GM19395 (cell line): ENCODE results near the gene AADAT.
"Not testable (repeated sequence)": the region's sequence is repeated elsewhere in the genome, so short reads cannot be mapped to it uniquely, and the experiment has no call there.

Experiments
- ATAC-seq: cut with Tn5 transposase; IDR thresholded peaks from one replicate; pipeline ENCODE4 v1.9.1; 2021; ENCODE audit warnings: mild to moderate bottlenecking, moderate library complexity; ENCODE audit not compliant: unreplicated experiment

Gene AADAT

DNA sequence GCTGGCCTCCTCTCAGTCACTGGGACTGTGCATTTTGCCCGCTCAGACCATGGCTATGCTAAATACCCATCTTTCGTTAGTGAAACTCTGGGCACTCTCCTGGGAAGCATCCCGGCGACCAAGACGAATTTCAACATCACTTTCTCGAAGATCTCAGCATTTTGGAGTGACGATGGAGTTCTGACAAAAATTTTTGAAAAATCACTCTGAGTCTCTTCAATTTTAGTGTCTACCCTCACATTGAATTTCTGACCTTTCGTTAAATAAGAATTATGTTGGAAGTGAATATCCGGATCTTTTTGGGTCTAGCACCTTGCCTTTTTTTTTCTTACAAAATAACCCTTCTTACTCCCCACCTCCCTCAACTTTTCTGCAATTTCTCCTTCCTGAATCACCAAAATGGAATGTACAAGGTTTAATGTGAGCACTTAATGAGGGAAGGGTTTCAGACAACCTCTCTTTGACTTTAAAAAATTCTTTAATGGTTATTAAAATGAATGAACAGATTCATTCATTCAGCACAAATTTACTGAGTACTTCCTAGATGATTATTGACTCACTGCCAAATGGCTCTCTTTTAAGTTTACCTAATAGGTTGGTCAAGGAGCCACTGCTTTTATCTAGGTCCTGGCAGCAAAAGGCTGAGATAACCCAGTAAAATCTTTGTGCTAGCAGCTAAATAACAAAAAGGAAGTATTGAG lies 746 bp upstream of the AADAT start:
- ATAC-seq, result no peak

DNA sequence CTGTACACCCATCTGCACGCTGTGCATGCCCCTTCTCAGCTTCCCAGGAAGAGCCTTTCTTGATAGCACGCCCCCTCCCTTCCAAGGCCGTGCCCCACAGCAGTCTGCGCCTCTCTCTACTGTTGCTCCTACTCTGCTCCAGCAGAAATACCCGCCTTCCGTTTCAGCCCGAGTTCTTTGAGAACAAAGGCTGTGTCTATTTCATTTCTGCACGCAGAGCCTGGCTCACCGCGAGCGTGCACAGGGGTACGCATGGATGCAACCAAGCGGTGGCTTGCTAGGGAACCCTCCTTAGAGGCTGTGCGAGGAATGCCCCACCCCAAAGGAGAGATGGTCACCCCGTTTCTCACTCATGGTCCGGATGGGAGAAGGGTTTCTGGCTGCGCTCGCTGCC lies 485 bp downstream of the AADAT start:
- ATAC-seq, result peak; percentile 28

DNA sequence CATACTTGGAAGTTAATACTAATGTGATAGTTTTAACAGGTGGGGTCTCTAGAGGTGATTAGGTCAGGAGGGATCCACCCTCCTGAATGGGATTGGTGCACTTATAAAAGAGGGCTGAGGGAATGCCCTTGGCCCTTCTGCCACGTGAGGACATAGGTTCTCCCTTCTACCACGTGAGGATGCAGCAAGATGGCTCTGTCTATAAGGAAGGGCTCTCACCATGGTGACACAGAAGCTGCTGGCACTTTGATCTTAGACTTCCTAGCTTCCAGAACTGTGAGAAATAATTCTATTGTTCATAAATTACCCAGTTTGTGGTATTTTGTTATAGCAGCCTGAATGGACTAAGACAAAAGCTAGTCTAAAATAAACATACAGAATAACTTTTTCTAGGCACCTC lies 1.0 kb downstream of the AADAT start:
- no peak for ATAC-seq

DNA sequence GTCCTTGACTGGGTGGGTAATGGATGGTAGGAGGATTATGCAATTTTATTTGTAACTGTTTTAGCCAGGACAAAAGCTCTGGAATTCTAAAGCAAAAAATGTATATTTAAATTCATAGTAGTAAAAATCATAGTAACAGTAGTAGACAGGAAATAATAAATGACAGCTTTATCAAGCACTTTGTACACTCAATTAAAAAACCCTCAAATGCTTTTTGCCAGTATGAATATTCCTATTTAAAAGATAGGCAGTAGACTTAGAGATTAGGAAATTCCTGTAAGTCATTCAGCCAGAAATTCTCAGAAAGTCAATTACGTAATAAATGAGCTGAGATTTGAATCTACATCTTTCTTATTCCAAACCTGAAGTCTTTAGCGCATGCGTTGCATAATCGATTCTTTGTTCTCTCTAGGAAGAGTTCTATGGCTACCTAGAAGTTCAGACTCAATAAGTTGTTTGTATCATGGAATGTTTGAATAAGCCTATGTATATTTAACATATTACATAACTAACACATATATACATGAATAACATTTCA lies 2.5 kb downstream of the AADAT start:
- ATAC-seq, result no peak

DNA sequence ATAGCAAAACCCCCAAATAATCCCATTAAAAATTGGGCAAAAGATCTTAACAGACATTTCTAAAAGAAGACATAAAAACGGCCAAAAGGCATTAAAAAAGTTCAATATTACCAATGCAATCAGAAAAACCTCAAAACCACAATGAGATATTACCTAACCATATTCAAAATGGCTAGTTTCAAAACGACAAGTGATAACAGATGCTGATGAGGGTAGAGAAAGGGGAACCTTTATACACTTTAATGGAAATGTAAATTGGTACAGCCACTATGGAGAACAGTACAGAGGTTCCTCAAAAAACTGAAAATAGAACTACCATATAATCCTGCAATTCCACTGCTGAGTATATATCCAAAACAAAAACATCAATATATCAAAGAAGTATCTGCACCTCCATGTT lies 6.2 kb downstream of the AADAT start:
- ATAC-seq, result no peak

DNA sequence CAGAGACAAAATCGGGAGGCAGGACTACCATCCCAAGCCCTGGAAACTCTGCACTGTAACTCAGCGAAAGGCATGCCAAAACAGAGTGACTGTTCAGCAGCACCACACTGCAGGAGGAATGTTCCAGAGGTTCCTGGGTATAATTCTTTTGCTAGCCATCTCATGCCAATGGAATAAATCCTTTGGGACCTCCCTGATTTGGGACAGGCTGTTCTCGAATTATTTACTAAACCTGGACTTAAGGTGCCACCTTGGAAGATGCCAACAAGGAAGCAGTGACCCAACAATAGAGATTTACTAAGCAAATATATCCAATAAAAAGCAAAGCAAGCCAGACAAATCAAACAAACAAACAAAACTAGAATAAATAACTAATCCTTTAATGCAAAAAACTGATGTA lies 9.3 kb downstream of the AADAT start:
- ATAC-seq, result no peak

DNA sequence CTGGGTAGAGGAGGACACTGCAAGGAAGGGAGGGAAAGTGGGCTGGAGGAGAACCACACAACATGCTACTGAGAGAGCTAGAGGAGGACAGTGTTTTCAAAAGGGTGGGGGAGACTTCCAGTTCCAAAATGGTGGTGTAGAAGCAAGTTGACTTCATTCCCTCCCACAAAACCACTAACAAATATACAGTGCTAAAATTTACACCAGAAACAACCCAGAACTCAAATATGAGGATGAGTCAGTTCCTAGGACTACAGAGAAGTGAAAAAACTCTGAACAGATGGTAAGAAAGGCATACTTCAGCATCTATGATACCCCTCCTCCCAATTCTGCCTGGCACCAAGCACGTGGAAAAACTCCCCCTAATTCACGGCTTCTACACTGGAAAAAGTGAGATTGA lies 9.8 kb downstream of the AADAT start:
- ATAC-seq, result no peak

DNA sequence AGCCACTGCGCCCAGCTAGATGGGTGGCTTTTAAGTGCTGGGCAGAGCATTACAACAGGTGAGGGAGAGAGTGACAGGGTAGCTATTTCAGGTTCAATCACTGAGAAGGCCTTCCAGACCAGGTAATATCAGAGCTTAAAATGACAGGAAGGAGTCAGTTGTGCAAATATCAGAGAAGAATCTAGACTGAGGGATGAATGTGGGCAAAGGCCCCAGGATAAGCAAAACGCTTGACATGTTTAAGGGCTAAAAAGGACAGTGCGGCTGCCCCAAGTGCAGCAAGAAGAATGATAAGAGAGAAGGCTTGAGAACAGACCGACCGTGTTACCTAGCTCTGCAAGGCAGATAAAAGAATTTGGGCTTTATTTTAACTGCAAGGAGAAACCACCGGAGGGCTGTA lies 18.6 kb downstream of the AADAT start:
- no peak for ATAC-seq

DNA sequence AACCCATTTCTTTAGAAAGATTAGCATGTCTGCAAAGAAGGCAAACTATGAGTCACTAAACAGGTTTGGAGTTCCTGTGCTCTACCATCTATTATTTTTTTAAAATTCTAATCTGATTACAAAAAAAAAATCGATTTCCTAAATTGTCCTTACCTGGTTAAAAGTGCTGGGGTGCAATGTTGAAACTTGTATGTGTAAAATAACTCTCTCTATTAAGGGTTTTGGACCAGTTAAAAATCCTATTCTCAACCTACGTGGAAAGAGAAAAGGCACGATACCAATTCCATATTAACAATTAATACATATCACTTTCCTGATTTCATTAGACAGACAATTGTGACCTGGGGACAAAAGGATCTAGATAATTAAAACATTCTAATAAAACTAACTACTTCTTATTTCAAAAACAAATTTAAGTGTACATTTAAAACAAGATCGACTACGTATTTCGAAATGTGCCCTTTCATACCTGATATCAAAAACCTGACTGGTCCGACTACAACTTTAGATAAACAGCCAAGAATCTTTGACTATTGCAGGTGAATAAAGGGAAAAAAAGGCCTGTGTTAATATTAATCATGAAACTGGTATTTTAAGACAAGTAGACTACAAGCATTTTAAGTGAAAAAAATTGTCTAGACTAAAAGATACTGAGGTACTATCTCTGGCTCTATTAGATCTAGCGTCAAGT lies 21.2 kb downstream of the AADAT start:
- no peak for ATAC-seq

DNA sequence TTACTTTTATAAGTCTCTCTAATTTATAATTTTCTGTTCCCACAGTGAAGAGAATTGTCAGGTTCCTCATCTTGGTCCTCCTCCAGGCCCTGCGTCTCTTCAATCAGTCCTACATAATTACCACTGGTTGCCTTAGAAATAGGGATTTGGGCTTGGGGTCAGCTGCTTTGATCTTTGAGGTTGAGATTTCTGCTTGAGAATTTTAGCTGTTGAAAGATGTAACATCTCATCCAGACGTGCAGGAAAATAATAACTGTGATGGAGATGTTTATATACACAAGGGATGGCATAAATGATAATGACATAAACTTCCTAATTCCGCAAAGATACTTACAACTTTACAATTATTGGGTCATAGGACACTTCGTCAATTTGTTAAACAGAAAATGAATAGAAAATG lies 30.3 kb downstream of the AADAT start:
- no peak for ATAC-seq

DNA sequence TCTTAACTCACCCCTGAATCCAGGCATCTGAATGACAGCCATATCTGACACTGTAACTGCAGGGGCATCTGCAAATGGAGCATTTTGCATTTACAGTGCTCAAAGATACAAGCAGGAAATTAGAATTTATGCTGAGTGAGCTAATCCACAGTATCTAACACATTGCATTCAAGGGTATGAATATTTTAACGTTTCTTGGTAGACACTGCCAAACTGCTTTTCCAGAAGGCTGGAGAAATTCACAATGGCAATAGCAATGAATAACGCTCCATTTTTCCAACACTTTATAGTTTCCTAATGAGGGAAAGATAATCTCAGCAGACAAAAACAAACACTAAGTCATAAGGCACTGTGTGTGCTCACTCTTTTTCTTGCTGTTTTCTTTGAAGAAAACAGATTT lies 30.9 kb downstream of the AADAT start:
- ATAC-seq, result no peak

DNA sequence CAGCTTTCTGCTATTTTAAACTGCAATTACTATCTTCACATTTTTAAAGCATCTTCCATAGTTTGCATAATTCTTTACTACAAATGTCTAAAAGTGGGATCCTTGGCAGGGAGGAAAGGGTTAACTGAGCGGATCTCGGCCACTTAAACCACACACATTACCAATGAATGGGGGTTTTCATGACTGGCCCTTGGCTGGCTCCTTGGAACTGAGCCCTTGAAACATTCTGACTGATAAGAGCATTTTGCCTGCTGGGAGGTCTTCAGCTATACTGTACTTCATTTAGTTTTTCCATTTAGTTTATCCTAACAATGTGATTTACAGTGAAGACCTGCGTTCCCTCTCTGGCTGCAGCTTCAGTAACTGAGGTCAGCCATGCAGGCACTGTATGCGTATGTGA lies 31.9 kb downstream of the AADAT start:
- ATAC-seq, result no peak

DNA sequence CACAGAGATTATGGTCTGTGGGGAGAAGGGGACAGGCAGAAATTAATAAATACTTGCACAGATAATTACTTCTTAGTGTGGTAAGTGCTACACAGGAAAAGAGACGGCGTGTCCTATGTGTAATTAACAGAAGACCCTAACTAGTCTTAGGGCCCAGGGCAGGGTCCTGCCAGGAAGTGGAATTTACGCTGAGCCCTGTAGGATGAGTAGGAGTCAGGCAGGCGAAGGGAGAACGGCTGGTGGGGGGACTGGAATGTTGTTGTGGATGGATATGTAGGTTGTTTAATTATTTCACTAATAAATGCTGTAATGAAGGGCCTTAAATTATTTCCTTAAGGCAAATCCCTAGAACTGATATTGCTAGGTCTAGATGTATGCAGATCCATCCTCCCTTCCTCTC lies 36.8 kb downstream of the AADAT start:
- ATAC-seq, result no peak

DNA sequence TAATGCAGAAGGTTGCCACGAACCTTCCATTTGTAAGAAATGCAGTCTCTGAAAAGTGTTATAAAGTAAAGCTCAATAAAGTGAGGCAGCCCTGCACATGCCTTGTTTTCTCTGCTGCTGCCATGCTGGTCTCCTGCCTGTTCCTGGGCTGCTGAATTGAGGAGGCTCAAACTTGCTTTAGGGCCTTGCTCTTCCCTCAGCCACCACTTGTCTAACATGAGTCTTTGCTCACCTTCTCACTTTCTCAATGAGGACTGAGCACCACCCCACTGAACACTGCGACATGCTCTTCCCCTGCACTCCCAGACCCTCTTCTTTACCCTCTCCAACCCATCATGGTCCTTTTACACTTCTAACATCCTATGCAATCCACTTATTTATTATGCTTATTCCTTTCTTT lies 38.4 kb downstream of the AADAT start:
- no peak for ATAC-seq

DNA sequence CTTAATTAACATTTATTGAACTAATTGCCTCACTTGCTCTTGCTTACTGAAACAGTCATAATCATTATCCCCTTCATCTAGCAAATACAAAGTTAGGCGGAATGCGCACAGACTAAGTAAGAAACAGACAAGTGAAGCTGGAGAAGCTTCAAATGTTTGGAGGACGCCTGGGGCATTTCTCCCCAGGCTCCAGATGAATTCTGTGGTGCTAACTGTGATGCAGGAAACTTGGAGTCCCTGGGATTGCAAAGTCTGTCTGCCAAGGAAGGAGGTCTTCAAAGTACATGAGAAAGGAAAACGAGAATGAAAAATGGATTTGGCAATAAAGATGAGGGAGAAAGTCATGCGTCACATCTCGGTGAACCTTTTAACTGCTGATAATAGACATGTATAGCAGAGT lies 40.0 kb downstream of the AADAT start:
- no peak for ATAC-seq

DNA sequence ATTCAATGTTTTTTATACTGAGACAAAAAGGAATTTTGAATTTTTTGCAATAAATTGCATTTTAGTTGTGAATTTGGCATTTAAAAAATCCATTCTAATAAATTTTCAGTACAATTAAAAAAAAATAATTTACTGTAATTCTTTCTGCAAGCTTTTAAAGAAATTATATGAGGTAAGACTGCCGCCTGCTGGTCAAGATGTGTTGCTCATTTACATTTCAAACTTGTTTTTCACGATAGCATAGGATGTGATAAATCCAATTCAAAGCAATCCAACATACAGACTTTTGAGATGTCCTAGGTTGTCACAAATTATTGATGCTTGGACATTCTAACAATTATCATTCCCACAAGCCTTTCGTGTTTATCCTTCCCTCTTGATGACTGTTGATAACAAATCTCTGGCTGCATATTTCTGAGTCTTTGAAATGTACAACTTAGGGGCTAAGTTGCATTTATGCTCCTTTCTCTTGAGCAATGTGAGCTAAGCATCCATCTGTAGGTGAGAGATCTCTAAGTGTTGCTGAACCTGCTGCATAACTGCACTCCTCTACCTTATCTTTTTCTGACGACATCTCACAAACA lies 41.9 kb downstream of the AADAT start:
- ATAC-seq, result no peak

DNA sequence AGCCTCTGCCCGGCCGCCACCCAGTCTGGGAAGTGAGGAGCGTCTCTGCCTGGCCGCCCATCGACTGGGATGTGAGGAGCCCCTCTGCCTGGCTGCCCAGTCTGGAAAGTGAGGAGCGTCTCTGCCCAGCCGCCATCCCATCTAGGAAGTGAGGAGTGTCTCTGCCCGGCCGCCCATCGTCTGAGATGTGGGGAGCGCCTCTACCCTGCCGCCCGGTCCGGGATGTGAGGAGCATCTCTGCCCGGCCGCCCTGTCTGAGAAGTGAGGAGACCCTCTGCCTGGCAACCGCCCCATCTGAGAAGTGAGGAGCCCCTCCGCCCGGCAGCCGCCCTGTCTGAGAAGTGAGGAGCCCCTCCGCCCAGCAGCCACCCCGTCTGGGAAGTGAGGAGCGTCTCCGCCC lies 43.6 kb downstream of the AADAT start:
- not testable (repeated sequence) for ATAC-seq

DNA sequence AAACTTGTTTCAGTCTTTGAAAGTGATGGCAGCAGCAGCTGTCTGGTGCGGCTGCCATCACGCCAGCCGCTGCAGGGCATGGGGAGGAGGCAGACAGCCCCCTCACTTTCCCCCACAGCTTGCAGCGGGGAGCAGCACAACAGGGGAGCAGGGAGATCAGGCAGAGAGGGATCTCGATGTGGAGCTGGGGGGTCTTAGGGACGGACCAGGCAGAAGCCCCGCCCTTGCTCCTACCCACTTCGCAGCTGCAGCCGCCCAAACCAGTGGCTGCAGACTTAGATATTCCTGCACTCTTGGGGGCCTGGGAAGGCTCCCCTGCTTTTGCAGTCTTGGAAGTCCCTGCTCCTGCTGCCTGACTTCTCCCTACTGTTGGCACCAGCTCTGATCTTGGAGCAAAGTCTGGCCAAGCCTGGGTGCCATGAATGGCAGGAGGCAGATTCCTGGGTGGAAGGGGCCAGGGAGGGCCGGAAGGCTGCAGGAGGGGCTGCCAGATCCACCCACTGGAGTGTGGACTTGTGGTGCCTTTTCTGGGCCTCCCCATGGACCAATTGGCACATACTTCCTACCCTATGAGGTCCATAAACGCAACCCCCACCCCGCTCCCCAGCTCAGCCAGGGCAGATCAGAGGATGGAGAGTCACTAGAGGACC lies 49.6 kb downstream of the AADAT start:
- no peak for ATAC-seq

DNA sequence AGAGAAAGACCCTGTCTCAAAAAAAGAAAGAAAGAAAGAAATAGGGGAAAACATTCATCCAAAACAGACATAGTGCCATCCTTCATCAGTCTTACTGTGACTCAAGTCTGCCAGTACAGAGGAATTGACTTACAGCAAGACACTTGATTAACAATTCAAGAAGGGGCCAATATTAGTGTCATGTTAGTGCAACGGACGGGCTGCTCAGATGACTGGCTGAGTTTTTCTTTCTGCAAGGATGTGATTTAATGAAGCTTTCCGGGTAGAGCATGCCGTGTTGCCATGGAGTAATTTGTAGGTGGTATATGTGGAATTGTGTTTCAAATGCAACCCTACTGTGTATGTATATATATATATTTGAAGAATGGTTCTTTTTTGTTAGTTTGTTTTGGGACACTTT lies 51.0 kb downstream of the AADAT start:
- no peak for ATAC-seq

DNA sequence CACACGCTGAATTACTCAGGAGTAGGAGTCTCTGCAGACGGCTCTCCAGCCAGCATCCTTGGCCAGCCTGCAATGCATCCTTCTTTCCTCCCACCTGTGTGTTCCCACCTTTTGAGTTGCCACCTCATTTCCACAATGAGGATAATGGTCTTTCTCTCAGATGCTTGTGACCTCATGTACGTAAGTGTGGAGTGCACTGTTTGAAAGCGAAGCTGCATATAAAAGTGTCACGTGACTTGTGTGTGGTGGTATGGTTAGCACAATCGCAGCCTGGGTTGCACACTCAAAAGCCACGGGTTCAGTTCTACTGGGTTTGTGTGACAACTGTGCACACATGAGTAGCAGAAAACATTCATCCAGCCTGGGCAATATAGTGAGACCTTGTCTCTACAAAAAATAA lies 51.5 kb downstream of the AADAT start:
- no peak for ATAC-seq

DNA sequence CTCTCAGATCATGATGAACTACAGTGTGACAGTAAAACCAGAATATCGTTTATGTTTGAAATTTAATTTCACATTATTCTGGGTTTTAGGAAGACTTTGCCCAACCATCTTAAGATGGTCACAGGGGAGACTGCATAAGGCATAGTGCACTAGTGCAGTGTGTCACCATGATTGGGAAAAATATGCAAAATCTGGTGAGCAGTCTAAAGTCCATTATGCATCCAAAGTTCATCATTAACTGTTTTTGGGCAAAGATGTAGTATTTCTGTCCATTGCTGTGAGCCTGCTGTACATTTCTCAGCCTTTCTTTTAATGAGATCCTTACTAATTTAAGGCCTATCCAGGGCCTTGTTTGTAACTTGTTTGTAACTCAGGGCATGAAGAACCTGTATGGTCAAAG lies 52.3 kb downstream of the AADAT start:
- ATAC-seq, result no peak

DNA sequence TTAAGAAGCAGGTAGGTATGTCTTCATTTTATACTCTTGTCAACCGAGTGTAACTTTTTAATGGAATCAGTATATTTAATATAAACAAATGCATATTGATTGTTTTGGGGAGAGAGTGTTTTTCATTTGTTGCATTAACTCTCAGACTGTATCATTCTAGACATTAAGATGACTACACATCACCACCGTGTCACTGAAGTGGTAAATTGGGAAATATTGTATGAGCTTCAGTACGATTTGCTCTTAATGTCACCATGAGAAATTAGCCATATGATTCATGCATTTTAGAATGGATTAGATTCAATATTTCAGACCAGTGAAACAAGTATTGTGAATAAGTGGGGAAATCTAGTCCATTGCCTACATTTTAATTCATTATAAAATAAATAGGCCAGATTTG lies 53.9 kb downstream of the AADAT start:
- ATAC-seq, result no peak
